Raji (cell line): Measurements from ENCODE around the gene PYCARD.

Source experiments
- POLR2A ChIP-seq: IDR thresholded peaks from 2 replicates; pipeline ENCODE4 v1.6.1; 2011; ENCODE audit warnings: low read depth, low read length, control low read depth; ENCODE audit not compliant: insufficient read depth

The PYCARD gene

DNA sequence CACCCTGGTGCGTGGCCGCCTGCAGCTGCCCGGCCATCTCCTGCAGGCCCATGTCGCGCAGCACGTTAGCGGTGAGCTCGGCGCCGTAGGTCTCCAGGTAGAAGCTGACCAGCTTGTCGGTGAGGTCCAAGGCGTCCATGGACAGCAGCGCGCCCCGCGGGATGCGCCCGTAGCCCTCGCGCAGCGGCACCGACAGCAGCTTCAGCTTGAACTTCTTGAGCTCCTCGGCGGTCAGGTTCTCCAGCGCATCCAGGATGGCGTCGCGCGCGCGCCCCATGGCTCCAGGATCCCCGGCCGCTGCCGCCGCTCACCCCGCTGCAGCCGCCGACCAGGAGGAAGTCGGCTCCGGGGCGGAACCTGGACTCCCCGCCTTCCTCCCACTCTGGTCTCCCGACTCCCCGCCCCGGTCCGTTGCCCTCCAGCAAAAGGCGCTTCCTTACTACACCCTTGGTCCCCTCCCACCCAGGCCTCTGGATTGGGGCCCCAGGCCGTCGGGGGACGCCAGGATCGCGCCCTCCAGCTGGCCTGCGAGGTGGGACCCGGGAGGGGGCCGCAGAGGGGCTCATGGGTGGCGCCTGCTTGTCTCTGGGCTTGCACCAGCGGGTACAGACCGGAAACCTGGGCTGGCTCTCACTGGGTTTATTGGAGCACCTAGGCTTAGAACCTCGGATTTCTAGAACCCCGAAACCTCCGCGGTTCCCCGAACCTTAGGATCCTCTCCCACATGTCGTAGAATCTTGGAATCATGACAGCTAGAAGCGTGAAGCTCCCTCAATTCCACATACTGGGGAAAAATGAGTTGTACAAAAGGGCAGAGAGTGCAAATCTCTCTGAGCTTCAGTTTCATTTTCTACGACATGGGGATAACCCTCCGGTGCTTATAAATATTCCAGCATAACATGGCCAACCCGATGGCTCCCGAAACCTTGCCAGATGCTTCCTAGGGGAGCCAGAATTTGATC lies at the start of gene PYCARD:
PYCARD (minus strand) TSS at position 347 of the 962 bp plus-strand sequence; CDS start at position 277, 70 bp downstream.
- peak; percentile 53 for TF ChIP-seq POLR2A

DNA sequence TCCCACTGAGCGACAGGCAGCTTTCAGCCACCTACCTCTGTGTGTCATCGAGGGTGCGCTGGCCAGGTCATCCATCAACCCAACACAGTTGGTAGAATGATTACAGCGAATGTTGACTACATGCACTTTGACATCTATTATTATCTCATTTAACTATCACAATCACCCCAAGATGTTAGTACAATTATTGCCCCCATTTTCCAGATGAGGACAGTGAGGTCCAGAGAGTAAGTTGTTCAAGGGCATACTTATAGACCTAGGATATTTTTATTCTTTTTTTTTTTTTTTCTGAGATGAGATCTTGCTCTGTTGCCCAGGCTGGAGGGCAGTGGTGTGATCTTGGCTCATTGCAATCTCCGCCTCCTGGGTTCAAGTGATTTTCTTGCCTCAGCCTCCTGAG lies 48.9 kb upstream of the PYCARD start:
- no peak for TF ChIP-seq POLR2A

DNA sequence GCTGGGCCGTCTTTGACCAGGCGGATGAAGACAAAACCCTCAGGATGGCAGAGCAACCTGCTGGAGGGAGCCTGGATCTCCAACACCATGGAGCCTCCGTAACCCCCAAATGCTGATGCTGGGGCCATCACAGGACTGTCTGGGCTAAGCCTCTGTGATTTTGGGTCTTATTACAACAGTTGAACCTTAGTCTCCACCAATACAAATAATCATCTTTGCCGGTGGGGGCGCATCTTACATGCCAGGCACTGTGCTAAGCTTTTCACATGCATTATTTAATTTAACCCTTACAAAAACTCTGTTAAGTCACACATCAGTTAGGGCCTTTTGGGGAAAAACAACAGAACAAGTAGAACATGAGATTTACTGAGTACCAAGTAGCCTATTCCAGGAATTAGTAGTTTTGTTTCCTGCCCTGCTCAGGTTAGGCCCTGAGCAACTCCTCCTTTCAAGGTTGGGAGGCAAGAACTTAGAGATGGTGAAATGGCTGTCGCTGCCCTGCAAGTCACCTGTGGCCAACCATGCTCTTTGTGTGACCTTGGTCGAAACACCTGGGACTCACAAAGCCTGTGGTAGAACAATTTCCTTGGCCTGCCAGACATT lies 48.3 kb upstream of the PYCARD start:
- TF ChIP-seq POLR2A, result no peak

DNA sequence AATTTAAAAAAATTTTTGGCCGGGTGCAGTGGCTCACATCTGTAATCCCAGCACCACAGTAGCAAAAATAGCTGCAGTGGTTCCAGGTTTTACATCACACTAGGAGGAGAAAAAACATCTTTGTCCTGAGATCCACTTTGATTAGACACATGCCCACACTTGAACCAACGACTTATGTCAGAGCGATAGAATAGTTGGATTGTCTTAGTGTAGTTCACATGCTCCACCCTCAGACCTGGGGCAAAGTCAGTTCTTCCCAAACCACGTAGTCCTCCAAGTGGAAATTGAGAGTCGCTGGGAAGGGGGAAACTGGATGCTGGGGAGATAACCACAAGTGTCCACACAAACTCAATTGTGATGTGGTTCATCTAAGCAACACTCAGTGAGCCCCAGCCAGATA lies 45.8 kb upstream of the PYCARD start:
- no peak for TF ChIP-seq POLR2A

DNA sequence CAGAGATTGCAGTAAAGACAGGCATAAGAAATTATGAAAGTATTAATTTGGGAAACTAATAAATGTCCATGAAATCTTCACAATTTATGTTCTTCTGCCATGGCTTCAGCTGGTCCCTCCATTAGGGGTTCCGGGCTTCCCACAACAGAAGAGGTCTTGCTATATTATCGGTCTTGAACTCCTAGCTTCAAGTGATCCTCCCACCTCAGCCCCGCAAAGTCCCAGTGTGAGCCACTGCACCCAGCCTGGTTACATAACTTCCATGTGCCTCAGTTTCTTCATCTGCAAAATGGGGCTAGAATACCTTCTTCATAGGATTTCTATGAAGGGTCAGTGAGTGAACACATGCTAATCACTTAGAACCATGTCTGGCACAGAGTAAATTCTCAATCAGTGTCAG lies 43.7 kb upstream of the PYCARD start:
- TF ChIP-seq POLR2A, result no peak

DNA sequence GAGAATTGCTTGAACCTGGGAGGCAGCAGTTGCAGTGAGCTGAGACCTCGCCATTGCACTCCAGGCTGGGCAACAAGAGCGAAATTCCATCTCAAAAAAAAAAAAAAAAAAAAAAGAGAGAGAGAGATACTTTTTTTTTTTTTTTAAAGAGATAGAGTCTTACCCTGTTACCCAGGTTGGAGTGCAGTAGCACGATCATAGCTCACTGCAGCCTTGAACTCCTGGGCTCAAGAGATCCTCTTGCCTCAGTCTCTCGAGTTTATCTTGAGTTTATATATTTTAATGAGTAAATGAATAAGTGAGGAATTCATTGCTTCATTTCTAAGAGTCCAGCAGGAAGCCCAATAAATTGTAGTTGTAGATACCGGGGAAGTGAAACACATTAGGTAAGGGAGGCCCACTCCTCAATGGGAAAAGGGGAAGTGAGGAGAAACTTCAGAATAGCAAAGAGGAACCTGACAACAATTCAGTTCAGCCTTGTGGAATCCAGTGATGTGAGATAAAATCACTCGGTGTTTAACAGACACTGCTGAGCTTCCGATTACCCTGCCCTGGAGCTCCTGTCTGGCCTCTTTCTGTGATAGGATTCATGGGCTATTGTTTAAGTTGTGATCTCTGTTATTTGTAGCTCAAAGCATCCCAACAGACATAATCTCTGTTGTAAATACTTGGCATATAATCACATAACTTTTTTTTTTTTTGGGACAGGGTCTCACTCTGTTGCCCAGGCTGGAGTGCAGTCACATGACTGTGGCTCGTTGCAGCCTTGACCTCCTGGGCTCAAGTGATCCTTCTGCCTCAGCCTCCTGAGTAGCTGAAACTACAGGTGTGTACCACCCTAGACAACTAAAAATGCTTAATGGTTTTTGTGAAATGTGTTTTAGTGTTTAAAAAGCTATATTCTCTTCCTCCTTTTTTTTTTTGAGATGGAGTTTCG lies 41.4 kb upstream of the PYCARD start:
- no peak for TF ChIP-seq POLR2A

DNA sequence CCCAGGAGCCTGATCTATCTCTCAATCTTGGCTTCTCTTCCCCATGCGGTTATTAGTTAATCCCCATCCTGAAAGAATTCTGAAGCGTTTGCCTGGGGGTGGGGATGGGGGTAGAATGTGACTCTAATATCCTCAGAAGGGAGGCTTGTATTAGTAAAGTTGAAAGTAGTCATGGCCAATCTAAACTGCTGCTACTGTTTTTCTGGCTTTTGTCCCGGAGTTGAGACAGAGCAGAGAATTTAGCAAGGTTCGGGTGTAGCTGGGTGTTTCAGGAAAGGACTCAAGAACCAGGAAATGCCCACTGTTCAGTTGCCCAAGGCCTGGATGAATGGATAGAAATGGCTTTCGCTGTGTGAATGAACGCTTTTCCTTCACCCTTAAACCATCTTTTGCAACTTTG lies 39.6 kb upstream of the PYCARD start:
- TF ChIP-seq POLR2A, result no peak

DNA sequence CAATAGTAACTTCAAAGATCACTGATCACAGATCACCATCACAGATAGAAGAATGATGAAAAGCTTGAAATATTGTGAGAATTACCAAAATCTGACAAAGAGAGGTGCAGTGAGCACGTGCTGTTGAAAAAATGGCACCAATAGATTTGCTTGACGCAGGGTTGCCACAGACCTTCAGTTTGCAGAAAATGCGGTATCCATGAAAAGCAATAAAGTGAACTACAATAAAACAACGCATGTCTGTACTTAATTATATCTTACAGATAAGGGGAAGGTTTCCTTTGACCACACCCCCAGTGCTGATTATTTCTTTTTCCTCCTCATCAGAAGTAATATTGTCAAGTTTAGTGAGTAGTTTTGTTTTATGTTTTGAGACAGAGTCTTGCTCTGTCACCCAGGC lies 35.5 kb upstream of the PYCARD start:
- no peak for TF ChIP-seq POLR2A

DNA sequence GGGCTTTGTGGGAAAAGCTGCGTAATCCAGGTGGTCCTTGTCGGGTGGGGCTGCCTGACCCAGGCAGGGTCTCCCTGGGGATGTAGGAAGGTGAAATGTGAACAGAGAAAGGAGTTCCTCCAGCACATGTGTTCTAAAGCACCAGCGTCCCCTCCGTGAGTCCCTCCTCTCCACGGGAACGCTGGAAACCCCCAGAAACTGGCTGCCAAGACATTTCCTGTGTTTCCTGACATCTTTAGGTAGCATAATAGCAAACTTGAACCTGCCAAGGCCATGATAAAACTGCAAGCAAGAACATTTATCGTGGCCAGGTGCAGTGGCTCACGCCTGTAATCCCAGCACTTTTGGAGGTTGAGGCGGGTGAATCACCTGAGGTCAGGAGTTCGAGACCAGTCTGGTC lies 26.9 kb upstream of the PYCARD start:
- TF ChIP-seq POLR2A, result no peak

DNA sequence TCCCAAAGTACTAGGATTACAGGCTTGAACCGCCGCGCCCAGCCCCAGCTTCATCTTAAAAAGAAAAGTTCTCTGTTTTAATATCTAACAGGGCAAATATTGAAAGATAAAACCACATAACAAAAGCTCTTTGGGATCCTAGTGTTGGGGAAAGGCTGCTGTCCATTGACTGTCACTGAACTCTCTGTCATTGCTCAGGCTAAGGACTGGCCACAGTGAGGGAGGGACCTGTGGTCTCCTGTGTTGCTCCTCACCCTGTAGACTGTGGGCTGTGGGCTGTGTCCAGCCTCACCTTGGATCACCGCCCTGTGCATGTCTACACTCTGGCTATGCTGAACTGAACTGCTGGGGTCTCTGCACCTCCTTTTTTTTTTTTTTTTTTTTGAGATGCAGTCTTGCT lies 25.6 kb upstream of the PYCARD start:
- TF ChIP-seq POLR2A, result no peak

DNA sequence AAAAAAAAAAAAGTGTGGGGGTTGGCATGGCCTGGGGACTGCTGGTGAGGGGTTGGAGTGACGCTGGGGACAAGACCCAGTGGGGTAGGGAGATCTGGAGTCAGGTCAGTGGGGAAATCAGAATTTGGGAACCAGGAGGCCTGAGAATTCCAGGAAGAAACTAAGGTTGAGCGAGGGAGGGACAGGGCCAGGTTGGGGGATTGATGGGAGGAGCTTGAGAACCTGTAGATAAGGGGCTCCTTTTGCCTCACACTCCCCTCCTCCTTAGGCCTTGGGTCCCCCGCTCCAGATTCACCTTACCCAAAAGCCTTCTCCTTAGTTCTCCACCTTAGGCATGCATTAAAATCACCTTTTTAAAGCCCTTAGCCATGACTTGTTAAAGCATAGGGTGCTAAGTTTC lies 22.6 kb upstream of the PYCARD start:
- no peak for TF ChIP-seq POLR2A

DNA sequence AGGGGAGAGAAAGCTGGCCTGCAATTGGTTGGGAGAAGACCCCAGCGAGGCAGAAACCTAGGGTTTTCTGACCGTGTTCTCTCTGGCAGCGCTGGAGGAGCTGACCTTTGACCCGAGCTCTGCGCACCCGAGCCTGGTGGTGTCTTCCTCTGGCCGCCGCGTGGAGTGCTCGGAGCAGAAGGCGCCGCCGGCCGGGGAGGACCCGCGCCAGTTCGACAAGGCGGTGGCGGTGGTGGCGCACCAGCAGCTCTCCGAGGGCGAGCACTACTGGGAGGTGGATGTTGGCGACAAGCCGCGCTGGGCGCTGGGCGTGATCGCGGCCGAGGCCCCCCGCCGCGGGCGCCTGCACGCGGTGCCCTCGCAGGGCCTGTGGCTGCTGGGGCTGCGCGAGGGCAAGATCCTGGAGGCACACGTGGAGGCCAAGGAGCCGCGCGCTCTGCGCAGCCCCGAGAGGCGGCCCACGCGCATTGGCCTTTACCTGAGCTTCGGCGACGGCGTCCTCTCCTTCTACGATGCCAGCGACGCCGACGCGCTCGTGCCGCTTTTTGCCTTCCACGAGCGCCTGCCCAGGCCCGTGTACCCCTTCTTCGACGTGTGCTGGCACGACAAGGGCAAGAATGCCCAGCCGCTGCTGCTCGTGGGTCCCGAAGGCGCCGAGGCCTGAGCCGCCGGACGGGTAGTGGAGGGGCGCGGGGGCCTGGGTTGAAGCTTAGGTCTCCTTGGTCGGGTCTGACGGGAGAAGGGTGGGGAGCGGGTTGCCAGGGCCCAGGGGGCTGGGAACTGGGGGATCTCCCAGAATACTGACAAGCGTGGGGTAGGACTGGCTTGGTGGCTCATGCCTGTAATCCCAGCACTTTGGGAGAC lies 21.8 kb upstream of the PYCARD start:
- no peak for TF ChIP-seq POLR2A

DNA sequence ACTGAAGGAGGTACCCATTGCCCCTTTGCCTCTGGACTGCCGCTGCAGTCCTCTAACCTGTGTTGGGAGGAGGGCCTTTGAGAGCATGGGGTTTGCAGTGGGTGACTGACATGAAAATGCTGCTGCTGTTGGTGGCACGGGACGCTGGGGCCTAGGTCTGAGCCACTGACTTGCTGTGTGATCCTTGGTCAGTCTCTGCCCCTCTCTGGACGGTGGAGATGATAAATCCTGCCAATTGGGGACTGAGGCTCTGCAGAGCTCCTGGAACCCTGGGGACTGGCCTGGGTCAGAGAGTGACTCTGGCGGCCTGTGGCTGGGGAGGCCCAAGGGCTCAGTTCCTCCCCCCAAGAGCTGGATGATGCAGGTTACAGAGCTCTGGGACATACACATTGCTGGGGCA lies 20.5 kb upstream of the PYCARD start:
- no peak for TF ChIP-seq POLR2A
